SU-DHL-6 (cell line): ENCODE data around the gene AFAP1L1.

ENCODE experiments used
- CTCF ChIP-seq: fragments of 200-600 bp; sonication (generic); IDR thresholded peaks from one replicate; pipeline ENCODE4 v1.5.1; 2017; ENCODE audit warnings: antibody characterized with exemption, mild to moderate bottlenecking, low read length, moderate library complexity; ENCODE audit not compliant: insufficient read depth, poor library complexity, severe bottlenecking
- EZH2phosphoT487 ChIP-seq: fragments of 200-600 bp; sonication (generic), shearing (Covaris generic); conservative IDR thresholded peaks from 2 replicates; pipeline ENCODE4 v1.6.1; 2018; ENCODE audit warnings: mild to moderate bottlenecking, antibody characterized with exemption, low read length, moderate library complexity, mixed read lengths

GRCh38 chr5:149326611-149327010, 55.0 kb downstream of the AFAP1L1 start:
- no peak for TF ChIP-seq CTCF
- TF ChIP-seq EZH2phosphoT487, result no peak
